Neuronal stem cell (in vitro differentiated cells): ENCODE data around the gene SLC6A11.

Source experiments
- DNase-seq: peaks from one replicate; pipeline ENCODE4 v3.0.0-alpha.2; 2013; ENCODE audit warnings: low spot score
- H2AFZ ChIP-seq: one replicate; pipeline ENCODE4 v1.6.1; 2013; ENCODE audit warnings: mild to moderate bottlenecking, low read length, inconsistent platforms
- H2AK5ac ChIP-seq: 2 replicates; pipeline ENCODE4 v1.6.1; 2013; ENCODE audit warnings: low read depth, mild to moderate bottlenecking, inconsistent platforms, low read length, moderate library complexity, mixed read lengths
- H2BK120ac ChIP-seq: 2 replicates; pipeline ENCODE4 v1.6.1; 2013; ENCODE audit warnings: low read depth, mild to moderate bottlenecking, inconsistent platforms, low read length, moderate library complexity, mixed read lengths
- H2BK12ac ChIP-seq: one replicate; pipeline ENCODE4 v1.6.1; 2013; ENCODE audit warnings: low read length, inconsistent platforms
- H2BK15ac ChIP-seq: 2 replicates; pipeline ENCODE4 v1.6.1; 2013; ENCODE audit warnings: mild to moderate bottlenecking, low read length, inconsistent platforms, mixed read lengths
- H2BK5ac ChIP-seq: one replicate; pipeline ENCODE4 v1.6.1; 2013; ENCODE audit warnings: inconsistent platforms, mild to moderate bottlenecking, low read length, moderate library complexity
- H3K14ac ChIP-seq: one replicate; pipeline ENCODE4 v1.6.1; 2013; ENCODE audit warnings: low read length, inconsistent platforms
- H3K18ac ChIP-seq: 2 replicates; pipeline ENCODE4 v1.6.1; 2013; ENCODE audit warnings: low read length, inconsistent platforms
- H3K23ac ChIP-seq: 2 replicates; pipeline ENCODE4 v1.6.1; 2013; ENCODE audit warnings: low read depth, mild to moderate bottlenecking, mixed read lengths, low read length, inconsistent platforms; ENCODE audit not compliant: poor library complexity
- H3K27ac ChIP-seq: replicated peaks from 3 replicates; pipeline ENCODE4 v1.5.1; 2013; ENCODE audit warnings: low read length, inconsistent platforms
- H3K27me3 ChIP-seq, 3 experiments: 2 replicates each; pipeline ENCODE4 v1.6.1; 2013; ENCODE audit warnings: low read length in 3 of 3, mild to moderate bottlenecking in 2 of 3, inconsistent platforms in 1 of 3, low read depth in 1 of 3, mixed read lengths in 1 of 3, moderate library complexity in 1 of 3; ENCODE audit not compliant: control insufficient read depth in 3 of 3, insufficient read depth in 3 of 3
- H3K36me3 ChIP-seq, 2 donors: replicated peaks in 1 of 2; 2 replicates each; pipeline ENCODE4 v1.6.1; 2013; ENCODE audit warnings: low read length in 2 of 2; ENCODE audit not compliant: control insufficient read depth in 2 of 2, insufficient read depth in 2 of 2
- H3K4ac ChIP-seq: 2 replicates; pipeline ENCODE4 v1.6.1; 2013; ENCODE audit warnings: inconsistent platforms, mild to moderate bottlenecking, low read length, moderate library complexity
- H3K4me1 ChIP-seq, 2 donors: 1 replicate in 1 of 2; 2 replicates in 1 of 2; pipeline ENCODE4 v1.6.1; 2013; ENCODE audit warnings: low read length in 2 of 2, low read depth in 1 of 2; ENCODE audit not compliant: control insufficient read depth in 2 of 2, insufficient read depth in 1 of 2
- H3K4me2 ChIP-seq: one replicate; pipeline ENCODE4 v1.6.1; 2013; ENCODE audit warnings: mild to moderate bottlenecking, low read length, inconsistent platforms; ENCODE audit not compliant: insufficient read depth, poor library complexity, severe bottlenecking
- H3K4me3 ChIP-seq, 2 donors: 2 replicates each; pipeline ENCODE4 v1.5.1; 2013; ENCODE audit warnings: low read length in 2 of 2, mild to moderate bottlenecking in 2 of 2, inconsistent platforms in 1 of 2, moderate library complexity in 1 of 2
- H3K79me1 ChIP-seq: one replicate; pipeline ENCODE4 v1.6.1; 2013; ENCODE audit warnings: low read depth, mild to moderate bottlenecking, inconsistent platforms, low read length, moderate library complexity
- H3K9ac ChIP-seq: one replicate; pipeline ENCODE4 v1.6.1; 2013; ENCODE audit warnings: mild to moderate bottlenecking, low read depth, low read length, inconsistent platforms; ENCODE audit not compliant: poor library complexity
- H3K9me3 ChIP-seq, 2 donors: replicated peaks in 1 of 2; 2 replicates each; pipeline versions ENCODE3 to v1.6.1; 2013; ENCODE audit warnings: low read length in 2 of 2, mild to moderate bottlenecking in 2 of 2, inconsistent platforms in 1 of 2, low read depth in 1 of 2, mixed read lengths in 1 of 2, moderate library complexity in 1 of 2; ENCODE audit not compliant: control insufficient read depth in 2 of 2, insufficient read depth in 1 of 2
- H4K8ac ChIP-seq: one replicate; pipeline ENCODE4 v1.6.1; 2013; ENCODE audit warnings: low read depth, mild to moderate bottlenecking, inconsistent platforms, low read length, moderate library complexity
- H4K91ac ChIP-seq: one replicate; pipeline ENCODE4 v1.6.1; 2013; ENCODE audit warnings: low read length, low read depth, mild to moderate bottlenecking, inconsistent platforms; ENCODE audit not compliant: poor library complexity
- WGBS, 2 donors: extraction: QIAGEN DNeasy Blood & Tissue Kit; methylation state at CpG; one replicate each; pipeline ENCODE4 v1.1.7; 2013; ENCODE audit warnings: missing lambda C conversion rate in 2 of 2, mixed read lengths in 1 of 2; ENCODE audit not compliant: insufficient read length in 2 of 2, insufficient replicate concordance in 1 of 2; ENCODE audit errors: extremely low coverage in 2 of 2; 5-methylcytosine and 5-hydroxymethylcytosine counted together

Gene SLC6A11

DNA sequence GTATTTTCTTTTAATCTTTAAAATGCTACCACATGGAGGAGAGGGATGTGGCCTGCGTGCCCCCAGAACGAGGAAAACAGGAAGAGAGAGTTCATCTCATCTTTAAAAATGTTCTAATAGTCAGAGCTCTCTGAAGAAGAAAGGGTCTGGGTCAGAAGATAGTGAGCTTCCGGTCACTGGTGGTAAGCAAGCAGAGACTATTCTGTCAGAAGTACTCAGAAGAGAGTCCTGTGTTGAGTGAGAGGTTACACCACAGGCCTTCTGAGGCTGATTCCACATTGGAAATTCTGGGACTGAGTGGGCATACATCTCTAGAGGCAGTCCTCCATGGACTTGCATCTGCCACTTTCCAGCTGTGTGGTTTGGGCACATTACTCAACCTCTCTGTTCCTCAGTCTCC lies 94.3 kb downstream of the SLC6A11 start:
- Histone ChIP-seq H3K14ac (no peak overlapping the region), H3K4ac (no peak overlapping the region), H2AFZ (no peak overlapping the region), H3K4me3 (no peak overlapping the region), H4K8ac (no peak overlapping the region), H3K23ac (no peak overlapping the region), H2BK15ac (no peak overlapping the region), H3K9ac (no peak overlapping the region), H3K18ac (no peak overlapping the region), H3K27me3 (no peaks in the 10 kb centered on the region), H3K79me1 (no peaks in the 10 kb centered on the region), H3K4me1 (no peaks in the 10 kb centered on the region), H3K27ac (no peak overlapping the region), H3K4me2 (no peak overlapping the region), H2BK5ac (no peak overlapping the region), H2BK120ac (no peak overlapping the region), H3K36me3 (no peaks in the 10 kb centered on the region), H2AK5ac (no peak overlapping the region), H3K9me3 (peaks cover 0 to 2% of the 10 kb centered on the region in 2 donors), H2BK12ac (no peak overlapping the region), H4K91ac (no peak overlapping the region)
- no peak for DNase-seq
- WGBS, 2 donors: no CpG with 5 or more reads among the region's 3 CpGs

DNA sequence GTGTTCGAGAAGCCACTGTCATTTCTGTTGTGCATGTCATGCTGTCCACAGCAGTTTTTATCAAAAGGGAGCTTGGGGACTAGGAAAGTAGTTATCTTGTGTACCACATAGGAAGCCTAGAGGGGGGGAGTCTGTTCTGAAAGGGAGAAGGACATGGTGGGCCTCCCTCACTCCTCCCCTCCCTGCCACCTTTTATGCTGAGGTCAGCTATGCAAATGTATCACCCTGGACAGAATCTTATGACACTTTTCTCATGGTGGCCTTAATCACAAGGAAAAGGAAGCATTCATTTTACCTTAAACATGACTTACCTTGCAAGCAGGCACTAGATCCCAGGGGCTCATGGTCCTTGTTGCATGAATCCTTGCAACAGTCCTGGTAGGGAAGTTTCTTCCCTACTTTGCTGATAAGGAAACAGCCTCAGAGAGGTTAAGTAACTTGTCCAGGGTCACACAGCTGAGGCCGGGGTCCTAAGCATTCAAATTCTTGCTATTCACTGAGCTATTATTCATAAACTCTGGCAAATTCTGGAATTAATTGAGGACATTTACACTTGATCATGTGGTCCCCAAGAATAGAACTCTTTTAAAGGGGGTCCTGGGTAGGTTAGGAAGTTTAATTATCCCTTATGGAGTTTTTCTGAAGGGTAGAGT lies 95.4 kb downstream of the SLC6A11 start:
- no peak overlapping the region for H4K8ac ChIP-seq
- H3K79me1 ChIP-seq: no peaks in the 10 kb centered on the region

DNA sequence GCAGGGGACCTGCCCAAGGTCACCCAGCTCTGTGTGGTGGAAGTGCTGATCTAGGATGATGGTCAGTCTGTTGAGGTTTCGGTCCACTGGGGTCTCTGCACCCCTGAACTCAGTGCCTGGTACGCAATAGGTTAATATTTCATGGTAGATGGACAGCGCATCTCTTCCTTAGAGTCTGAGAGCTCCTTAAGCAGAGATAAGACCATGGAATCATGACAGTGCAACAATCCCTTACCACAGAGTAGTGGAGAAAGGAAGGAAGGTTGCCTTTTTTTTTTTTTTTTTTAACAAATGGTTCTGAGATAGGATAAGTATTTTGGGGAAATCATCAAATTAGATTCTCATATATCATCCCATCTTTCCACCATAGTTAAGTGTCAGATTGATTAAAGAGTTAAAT lies 96.8 kb downstream of the SLC6A11 start:
- Histone ChIP-seq H2AK5ac (no peak overlapping the region), H3K4ac (no peak overlapping the region), H3K4me2 (no peak overlapping the region), H3K4me3 (no peak overlapping the region), H3K18ac (no peak overlapping the region), H2BK12ac (no peak overlapping the region), H4K91ac (no peak overlapping the region), H3K9ac (peak overlapping the region; percentile 25), H2BK120ac (no peak overlapping the region), H3K14ac (no peak overlapping the region), H3K27ac (no peak overlapping the region), H3K79me1 (no peaks in the 10 kb centered on the region), H3K23ac (no peak overlapping the region), H2BK5ac (no peak overlapping the region), H3K4me1 (peaks cover 0 to 2% of the 10 kb centered on the region in 2 donors), H2AFZ (no peak overlapping the region), H2BK15ac (no peak overlapping the region), H3K27me3 (no peaks in the 10 kb centered on the region), H4K8ac (no peak overlapping the region), H3K9me3 (peaks cover 0 to 2% of the 10 kb centered on the region in 2 donors), H3K36me3 (no peaks in the 10 kb centered on the region)
- no CpG with 5 or more reads among the region's 3 CpGs for WGBS, 2 donors
- DNase-seq: no peak

More for the DNA sequence above, 95.4 kb downstream of the SLC6A11 start:
- Histone ChIP-seq H3K14ac (no peak overlapping the region), H2BK15ac (no peak overlapping the region), H3K23ac (no peak overlapping the region), H2AFZ (no peak overlapping the region), H3K18ac (no peak overlapping the region), H3K4ac (no peak overlapping the region), H3K36me3 (no peaks in the 10 kb centered on the region), H3K4me3 (no peak overlapping the region), H2BK120ac (no peak overlapping the region), H2BK5ac (no peak overlapping the region), H3K9ac (no peak overlapping the region), H4K91ac (no peak overlapping the region), H3K9me3 (peaks cover 0 to 2% of the 10 kb centered on the region in 2 donors), H3K4me2 (no peak overlapping the region), H3K4me1 (no peaks in the 10 kb centered on the region), H2AK5ac (no peak overlapping the region), H3K27ac (no peak overlapping the region), H3K27me3 (no peaks in the 10 kb centered on the region), H2BK12ac (no peak overlapping the region)
- no CpG with 5 or more reads among the region's 2 CpGs for WGBS, 2 donors
- no peak for DNase-seq

DNA sequence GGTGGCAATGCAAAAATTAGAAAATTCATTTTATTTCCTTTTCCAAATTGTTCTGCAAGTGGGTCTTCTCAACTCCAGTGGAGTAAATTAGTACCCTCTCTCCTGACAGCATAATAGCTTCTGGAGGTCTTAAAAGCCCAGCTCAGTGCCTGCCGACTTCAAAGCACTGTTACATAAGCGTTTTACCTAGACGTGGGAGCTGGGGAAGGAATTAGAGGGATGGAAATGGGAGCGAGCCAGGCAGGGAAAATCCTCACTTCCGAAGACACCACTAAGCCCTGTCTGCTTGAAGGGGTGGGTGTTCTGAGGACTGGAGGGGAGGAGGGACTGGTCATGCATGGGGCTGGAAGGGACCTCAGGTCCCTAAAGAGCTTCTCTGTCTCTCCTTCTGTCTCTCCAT lies 99.3 kb downstream of the SLC6A11 start:
- Histone ChIP-seq H3K23ac (no peak overlapping the region), H2AFZ (no peak overlapping the region), H3K4me2 (no peak overlapping the region), H3K9me3 (no peaks in the 10 kb centered on the region), H3K27ac (no peak overlapping the region), H2BK5ac (no peak overlapping the region), H4K8ac (no peak overlapping the region), H2BK12ac (no peak overlapping the region), H3K27me3 (no peaks in the 10 kb centered on the region), H2AK5ac (no peak overlapping the region), H3K18ac (no peak overlapping the region), H2BK120ac (no peak overlapping the region), H3K4ac (no peak overlapping the region), H3K4me3 (no peak overlapping the region), H3K79me1 (no peaks in the 10 kb centered on the region), H2BK15ac (no peak overlapping the region), H3K9ac (peak overlapping the region; percentile 7), H4K91ac (no peak overlapping the region), H3K4me1 (peaks cover 0 to 2% of the 10 kb centered on the region in 2 donors), H3K14ac (no peak overlapping the region), H3K36me3 (no peaks in the 10 kb centered on the region)
- WGBS, 2 donors: no CpG with 5 or more reads among the region's 5 CpGs
- DNase-seq: no peak
